Tibial artery (tissue), 4 donors: ENCODE data around the gene PIK3R4.

Experiments used
- DNase-seq, 2 donors: peaks; one replicate each; pipeline ENCODE4 v3.0.0-alpha.2; 2019
- H3K27ac ChIP-seq, 2 donors: fragments of 200-600 bp; sonication (generic) in 1 of 2; 1 replicate in 1 of 2; 2 replicates in 1 of 2; pipeline ENCODE4 v1.5.1; 2018 to 2019; ENCODE audit warnings: mild to moderate bottlenecking in 1 of 2
- H3K27me3 ChIP-seq, 2 donors: fragments of 200-600 bp; sonication (generic) in 1 of 2; one replicate each; pipeline versions ENCODE4 v1.5.1 to v1.6.0; 2016 to 2019
- H3K36me3 ChIP-seq, 3 donors: fragments of 200-600 bp; sonication (generic) in 2 of 3; one replicate each; pipeline ENCODE4 v1.5.1; 2016 to 2019; ENCODE audit warnings: mild to moderate bottlenecking in 2 of 3
- H3K4me1 ChIP-seq, 4 donors: fragments of 200-600 bp; sonication (generic) in 2 of 4; 1 replicate in 3 of 4; 2 replicates in 1 of 4; pipeline ENCODE4 v1.5.1; 2016 to 2019
- H3K4me3 ChIP-seq, 2 donors: fragments of 200-600 bp; sonication (generic) in 1 of 2; 1 replicate in 1 of 2; 2 replicates in 1 of 2; pipeline ENCODE4 v1.5.1; 2018 to 2019; ENCODE audit warnings: mild to moderate bottlenecking in 2 of 2
- H3K9me3 ChIP-seq, 3 donors: fragments of 200-600 bp; sonication (generic) in 1 of 3; one replicate each; pipeline ENCODE4 v1.5.1; 2016 to 2019
- CTCF ChIP-seq, 2 experiments: fragments of 200-600 bp in 1 of 2; fragments of 450-650 bp in 1 of 2; IDR thresholded peaks; one replicate each; pipeline ENCODE4 v1.5.1; 2017 to 2019; ENCODE audit warnings: antibody characterized with exemption in 2 of 2, mild to moderate bottlenecking in 1 of 2, moderate library complexity in 1 of 2
- intact Hi-C: fragments of 100-400 bp; cut with DNase I; formaldehyde crosslinking; loops from one replicate; pipeline ENCODE4 v1.15.0; 2023; ENCODE audit warnings: low total_unique reads

Gene PIK3R4

DNA sequence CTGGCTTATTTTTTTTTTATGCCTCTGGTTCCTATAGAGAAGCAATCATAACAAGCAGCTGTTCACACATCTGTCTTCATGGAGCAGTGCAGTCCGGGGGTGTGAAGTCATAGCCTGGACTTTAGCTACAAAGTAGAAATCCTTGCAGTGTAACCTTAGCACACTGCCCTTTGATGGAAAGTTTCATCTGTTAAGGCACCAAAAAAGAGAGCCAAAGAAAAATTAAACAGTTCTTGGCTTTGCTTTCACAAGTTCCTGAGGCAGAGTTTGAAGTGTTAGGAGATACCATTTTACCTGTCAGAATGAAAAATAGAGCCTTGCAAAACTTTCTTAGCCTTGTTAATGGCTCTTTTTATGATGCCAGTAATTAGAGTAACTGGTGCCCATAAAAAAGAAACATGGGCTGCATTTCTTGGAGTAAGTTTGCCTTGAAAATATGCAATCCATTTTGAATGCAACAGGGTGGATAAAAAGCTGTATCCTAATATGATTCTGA, 84.1 kb downstream of the PIK3R4 start:
- H3K36me3 ChIP-seq: no peaks in the 10 kb centered on the region
- DNase-seq: no peak
- no peaks in the 10 kb centered on the region for H3K27me3 ChIP-seq
- H3K9me3 ChIP-seq: no peaks in the 10 kb centered on the region
- intact Hi-C loops: no loop called here
- peaks cover 0 to 13% (median 2%) of the 10 kb centered on the region in 4 donors for H3K4me1 ChIP-seq
- no peak overlapping the region for H3K4me3 ChIP-seq
- H3K27ac ChIP-seq: no peak overlapping the region
- no peak for TF ChIP-seq CTCF (IDR thresholded peaks at IDR 0.05)

- H3K27ac ChIP-seq: no peak overlapping the region
- H3K4me3 ChIP-seq: no peak overlapping the region
- peaks cover 0 to 5% (median 0%) of the 10 kb centered on the region in 3 donors for H3K36me3 ChIP-seq
- intact Hi-C loops: no loop called here
- TF ChIP-seq CTCF (IDR thresholded peaks at IDR 0.05): no peak
- no peak for DNase-seq
- no peaks in the 10 kb centered on the region for H3K9me3 ChIP-seq
- peaks cover 0 to 13% (median 2%) of the 10 kb centered on the region in 4 donors for H3K4me1 ChIP-seq
- no peaks in the 10 kb centered on the region for H3K27me3 ChIP-seq
These were observed 85.3 kb downstream of the PIK3R4 start for GRCh38 chr3:130661140-130661891.

GRCh38 chr3:130659911-130660310, 86.7 kb downstream of the PIK3R4 start:
- Histone ChIP-seq H3K4me3 (no peak overlapping the region), H3K27ac (no peak overlapping the region), H3K9me3 (no peaks in the 10 kb centered on the region), H3K36me3 (peaks cover 0 to 5% (median 0%) of the 10 kb centered on the region in 3 donors), H3K27me3 (no peaks in the 10 kb centered on the region), H3K4me1 (peaks cover 0 to 13% (median 2%) of the 10 kb centered on the region in 4 donors)
- intact Hi-C loops: no loop called here
- DNase-seq: no peak
- no peak for TF ChIP-seq CTCF (IDR thresholded peaks at IDR 0.05)

DNA sequence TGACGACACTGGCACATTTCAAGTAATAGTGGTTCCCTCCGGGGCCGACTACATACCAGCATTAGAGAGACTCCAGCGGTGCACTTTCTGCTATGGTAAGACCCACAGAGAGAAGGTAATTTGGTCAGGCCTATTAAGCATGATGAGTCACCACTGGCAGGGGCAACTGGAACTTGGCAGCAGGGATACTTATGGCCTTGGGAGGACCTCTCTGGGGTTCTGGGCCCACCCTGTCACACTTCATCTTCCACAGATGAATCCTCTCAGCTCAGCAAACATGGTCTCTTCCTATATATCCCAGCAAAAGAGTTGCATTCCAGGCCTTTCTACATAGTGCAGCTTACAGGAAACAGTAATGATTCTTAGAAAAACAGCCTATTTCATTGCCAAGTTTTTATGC, 88.0 kb downstream of the PIK3R4 start:
- intact Hi-C loops: no loop called here
- Histone ChIP-seq H3K36me3 (peaks cover 0 to 5% (median 0%) of the 10 kb centered on the region in 3 donors), H3K27ac (peak overlapping the region in 1 of 2 donors; percentile 1), H3K27me3 (no peaks in the 10 kb centered on the region), H3K9me3 (no peaks in the 10 kb centered on the region), H3K4me3 (no peak overlapping the region), H3K4me1 (peaks cover 0 to 13% (median 2%) of the 10 kb centered on the region in 4 donors)
- DNase-seq: no peak
- no peak for TF ChIP-seq CTCF (IDR thresholded peaks at IDR 0.05)

- peaks cover 0 to 5% (median 0%) of the 10 kb centered on the region in 3 donors for H3K36me3 ChIP-seq
- DNase-seq: no peak
- no peak for TF ChIP-seq CTCF (IDR thresholded peaks at IDR 0.05)
These were observed 90.0 kb downstream of the PIK3R4 start for GRCh38 chr3:130656627-130657026.

More at GRCh38 chr3:130656627-130657026, 90.0 kb downstream of the PIK3R4 start:
- intact Hi-C loops: no loop called here
- H3K27ac ChIP-seq: no peak overlapping the region
- no peak overlapping the region for H3K4me3 ChIP-seq
- H3K4me1 ChIP-seq: peaks cover 0 to 13% (median 2%) of the 10 kb centered on the region in 4 donors
- H3K9me3 ChIP-seq: no peaks in the 10 kb centered on the region
- H3K27me3 ChIP-seq: no peaks in the 10 kb centered on the region
